ENCODE measurements around the gene ACHE. TPM values are rescaled to one million over a fixed set of nuclear protein-coding genes. Genes with fewer than 3 reads are reported as not detected.
"Not testable (repeated sequence)": the region's sequence is repeated elsewhere in the genome, so short reads cannot be mapped to it uniquely, and the experiment has no call there.

The ACHE gene
- total and polyA plus RNA-seq, 2 donors (not counting 1 experiment from before 2014, with no cell fraction given) = under 0.01 to 0.07 TPM

DNA sequence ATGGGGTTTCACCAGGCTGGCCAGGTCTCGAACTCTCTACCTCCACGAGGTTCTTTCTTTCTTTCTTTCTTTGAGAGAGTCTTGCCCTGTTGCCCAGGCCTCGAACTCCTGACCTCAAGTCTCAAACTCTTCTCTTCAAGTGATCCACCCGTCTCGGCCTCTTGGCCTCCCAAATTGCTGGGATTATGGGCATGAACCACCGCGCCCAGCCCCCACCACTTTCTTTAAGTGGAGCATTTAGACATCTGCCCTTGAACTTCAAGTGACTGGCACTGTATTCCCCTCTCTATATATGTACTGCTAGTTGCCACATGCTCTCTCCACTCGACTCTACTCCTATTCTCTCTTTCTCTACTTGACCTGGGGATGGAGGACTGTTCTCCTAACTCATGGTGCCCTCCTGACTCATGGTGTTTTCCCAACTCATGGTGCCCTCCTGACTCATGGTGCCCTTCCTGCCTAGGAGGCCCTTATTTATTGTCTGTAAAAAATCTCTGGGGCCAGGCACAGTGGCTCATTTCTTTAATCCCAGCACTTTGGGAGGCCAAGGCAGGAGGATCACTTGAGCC, 19.3 kb upstream of the ACHE start:
- DNase-seq (ENCODE audit: low read depth in 2 of 2) = no peak
- no peaks in the 10 kb centered on the region for H3K79me2 ChIP-seq (ENCODE audit: control insufficient read depth, insufficient read depth, low read length)

DNA sequence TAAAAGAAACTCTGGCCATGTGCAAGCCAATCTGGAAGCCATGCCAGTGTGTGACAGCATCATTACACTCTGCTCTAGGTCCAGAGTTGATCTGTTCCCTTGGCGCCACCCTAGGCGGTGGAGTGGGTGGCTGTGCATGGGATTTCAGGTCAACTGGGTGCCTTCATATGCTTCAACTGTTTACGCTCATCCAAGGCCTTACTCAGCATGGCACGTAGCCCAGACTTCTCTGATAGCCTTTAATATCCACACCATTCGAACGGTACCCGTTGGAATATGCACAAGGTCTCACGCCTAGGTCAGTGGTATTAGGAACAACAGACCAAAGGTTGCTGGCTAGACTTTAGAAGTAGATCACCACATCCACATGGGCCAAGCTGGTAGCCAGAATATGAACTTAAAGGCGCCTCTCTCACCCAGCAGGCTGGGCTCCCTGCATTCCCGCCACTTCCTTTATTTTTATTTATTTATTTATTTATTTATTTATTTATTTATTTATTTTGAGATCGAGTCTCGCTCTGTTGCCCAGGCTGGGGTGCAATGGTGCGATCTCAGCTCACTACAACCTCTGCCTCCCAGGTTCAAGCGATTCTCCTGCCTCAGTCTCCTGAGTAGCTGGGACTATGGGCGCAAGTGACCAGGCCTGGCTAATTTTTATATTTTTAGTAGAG, 18.7 kb upstream of the ACHE start:
- Histone ChIP-seq H3K4me2 (ENCODE audit: extremely low read depth, insufficient read depth, low read length) (no peak overlapping the region), H3K36me3 (ENCODE audit: control insufficient read depth, insufficient read depth, low read length) (no peaks in the 10 kb centered on the region), H3K4me1 (ENCODE audit: control insufficient read depth, extremely low read depth, insufficient read depth, low read length) (no peaks in the 10 kb centered on the region), H4K20me1 (ENCODE audit: control insufficient read depth, extremely low read depth, insufficient read depth, low read length) (no peaks in the 10 kb centered on the region), H3K9ac (ENCODE audit: insufficient read depth, low read length) (no peak overlapping the region), H3K27me3 (ENCODE audit: control insufficient read depth, insufficient read depth, low read length) (no peaks in the 10 kb centered on the region), H3K27ac (ENCODE audit: insufficient read depth, low read length) (no peak overlapping the region), H3K9me3 (ENCODE audit: control insufficient read depth, insufficient read depth, low read depth, low read length) (no peaks in the 10 kb centered on the region), H3K4me3 (replicated peaks in 1 of 4; ENCODE audit: control extremely low read depth in 1 of 4, insufficient read depth in 1 of 4, low read depth in 3 of 4, low read length in 4 of 4) (no peak overlapping the region), H3K79me2 (ENCODE audit: control insufficient read depth, insufficient read depth, low read length) (no peaks in the 10 kb centered on the region), H2AFZ (ENCODE audit: low read length) (no peak overlapping the region)
- TF ChIP-seq EZH2 (IDR thresholded peaks at IDR 0.05; ENCODE audit: low read length, missing control alignments) = no peak
- TF ChIP-seq, protein P1, sequence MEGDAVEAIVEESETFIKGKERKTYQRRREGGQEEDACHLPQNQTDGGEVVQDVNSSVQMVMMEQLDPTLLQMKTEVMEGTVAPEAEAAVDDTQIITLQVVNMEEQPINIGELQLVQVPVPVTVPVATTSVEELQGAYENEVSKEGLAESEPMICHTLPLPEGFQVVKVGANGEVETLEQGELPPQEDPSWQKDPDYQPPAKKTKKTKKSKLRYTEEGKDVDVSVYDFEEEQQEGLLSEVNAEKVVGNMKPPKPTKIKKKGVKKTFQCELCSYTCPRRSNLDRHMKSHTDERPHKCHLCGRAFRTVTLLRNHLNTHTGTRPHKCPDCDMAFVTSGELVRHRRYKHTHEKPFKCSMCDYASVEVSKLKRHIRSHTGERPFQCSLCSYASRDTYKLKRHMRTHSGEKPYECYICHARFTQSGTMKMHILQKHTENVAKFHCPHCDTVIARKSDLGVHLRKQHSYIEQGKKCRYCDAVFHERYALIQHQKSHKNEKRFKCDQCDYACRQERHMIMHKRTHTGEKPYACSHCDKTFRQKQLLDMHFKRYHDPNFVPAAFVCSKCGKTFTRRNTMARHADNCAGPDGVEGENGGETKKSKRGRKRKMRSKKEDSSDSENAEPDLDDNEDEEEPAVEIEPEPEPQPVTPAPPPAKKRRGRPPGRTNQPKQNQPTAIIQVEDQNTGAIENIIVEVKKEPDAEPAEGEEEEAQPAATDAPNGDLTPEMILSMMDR (conservative IDR thresholded peaks at IDR 0.05 in 1 of 2, IDR thresholded peaks at IDR 0.05 in 1 of 2; ENCODE audit: low read depth in 1 of 2, low read length in 2 of 2) = no peak
- DNase-seq (ENCODE audit: low read depth in 2 of 2) = no peak

More for the DNA sequence above, 19.3 kb upstream of the ACHE start:
- H3K9me3 ChIP-seq (ENCODE audit: control insufficient read depth, insufficient read depth, low read depth, low read length) = no peaks in the 10 kb centered on the region
- H3K27me3 ChIP-seq (ENCODE audit: control insufficient read depth, insufficient read depth, low read length) = no peaks in the 10 kb centered on the region
- no peaks in the 10 kb centered on the region for H3K36me3 ChIP-seq (ENCODE audit: control insufficient read depth, insufficient read depth, low read length)
- no peak overlapping the region for H3K27ac ChIP-seq (ENCODE audit: insufficient read depth, low read length)
- H3K4me2 ChIP-seq (ENCODE audit: extremely low read depth, insufficient read depth, low read length) = no peak overlapping the region
- H3K4me1 ChIP-seq (ENCODE audit: control insufficient read depth, extremely low read depth, insufficient read depth, low read length) = no peaks in the 10 kb centered on the region
- no peak overlapping the region for H3K9ac ChIP-seq (ENCODE audit: insufficient read depth, low read length)
- H3K4me3 ChIP-seq (replicated peaks in 1 of 4; ENCODE audit: control extremely low read depth in 1 of 4, insufficient read depth in 1 of 4, low read depth in 3 of 4, low read length in 4 of 4) = no peak overlapping the region
- no peak overlapping the region for H2AFZ ChIP-seq (ENCODE audit: low read length)
- no peak for TF ChIP-seq EZH2 (IDR thresholded peaks at IDR 0.05; ENCODE audit: low read length, missing control alignments)
- TF ChIP-seq, protein P1 (conservative IDR thresholded peaks at IDR 0.05 in 1 of 2, IDR thresholded peaks at IDR 0.05 in 1 of 2; ENCODE audit: low read depth in 1 of 2, low read length in 2 of 2) = no peak
- H4K20me1 ChIP-seq (ENCODE audit: control insufficient read depth, extremely low read depth, insufficient read depth, low read length) = no peaks in the 10 kb centered on the region

DNA sequence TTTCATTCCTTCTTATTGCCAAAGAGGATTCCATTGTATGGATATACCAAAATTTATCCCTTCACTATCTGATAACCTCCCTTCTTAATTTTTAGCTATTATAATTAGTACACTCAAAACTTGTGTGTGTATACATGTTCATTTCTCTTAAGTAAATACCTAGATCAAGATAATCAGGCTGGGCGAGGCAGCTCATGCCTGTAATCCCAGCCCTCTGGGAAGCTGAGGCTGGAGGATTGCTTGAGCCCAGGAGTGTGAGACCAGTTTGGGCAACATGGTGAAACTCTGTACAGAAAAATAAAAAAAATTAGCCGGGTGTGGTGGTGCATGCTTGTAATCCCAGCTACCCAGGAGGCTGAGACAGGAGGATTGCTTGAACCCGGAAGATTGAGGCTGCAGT, 15.8 kb upstream of the ACHE start:
- no peaks in the 10 kb centered on the region for H3K9me3 ChIP-seq (ENCODE audit: control insufficient read depth, insufficient read depth, low read depth, low read length)
- DNase-seq (ENCODE audit: low read depth in 2 of 2) = no peak
- no peaks in the 10 kb centered on the region for H3K27me3 ChIP-seq (ENCODE audit: control insufficient read depth, insufficient read depth, low read length)

DNA sequence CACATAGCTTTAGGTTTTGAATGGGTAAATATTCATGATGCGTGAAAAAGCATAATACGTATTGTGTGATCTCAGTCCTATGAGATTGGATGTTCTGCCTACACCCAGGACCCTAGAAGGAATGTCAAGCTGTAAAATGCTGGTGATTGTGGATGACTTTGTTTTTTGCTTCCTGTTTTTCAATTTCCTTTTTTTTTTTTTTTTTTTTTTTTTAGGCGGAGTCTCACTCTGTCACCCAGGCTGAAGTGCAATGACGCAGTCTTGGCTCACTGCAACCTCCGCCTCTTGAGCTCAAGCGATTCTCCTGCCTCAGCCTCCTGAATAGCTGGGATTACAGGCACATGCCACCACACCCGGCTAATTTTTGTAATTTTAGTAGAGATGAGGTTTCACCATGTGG, 14.8 kb upstream of the ACHE start:
- not testable (repeated sequence) for H3K27ac ChIP-seq (ENCODE audit: insufficient read depth, low read length); H3K9ac ChIP-seq (ENCODE audit: insufficient read depth, low read length); H3K4me2 ChIP-seq (ENCODE audit: extremely low read depth, insufficient read depth, low read length)

More for the DNA sequence above, 15.8 kb upstream of the ACHE start:
- no peaks in the 10 kb centered on the region for H3K79me2 ChIP-seq (ENCODE audit: control insufficient read depth, insufficient read depth, low read length)
- H3K9ac ChIP-seq (ENCODE audit: insufficient read depth, low read length) = no peak overlapping the region
- H3K4me2 ChIP-seq (ENCODE audit: extremely low read depth, insufficient read depth, low read length) = no peak overlapping the region
- no peaks in the 10 kb centered on the region for H3K36me3 ChIP-seq (ENCODE audit: control insufficient read depth, insufficient read depth, low read length)
- no peak overlapping the region for H3K4me3 ChIP-seq (replicated peaks in 1 of 4; ENCODE audit: control extremely low read depth in 1 of 4, insufficient read depth in 1 of 4, low read depth in 3 of 4, low read length in 4 of 4)
- H4K20me1 ChIP-seq (ENCODE audit: control insufficient read depth, extremely low read depth, insufficient read depth, low read length) = no peaks in the 10 kb centered on the region
- TF ChIP-seq, protein P1 (conservative IDR thresholded peaks at IDR 0.05 in 1 of 2, IDR thresholded peaks at IDR 0.05 in 1 of 2; ENCODE audit: low read depth in 1 of 2, low read length in 2 of 2) = no peak
- no peak for TF ChIP-seq EZH2 (IDR thresholded peaks at IDR 0.05; ENCODE audit: low read length, missing control alignments)
- no peak overlapping the region for H2AFZ ChIP-seq (ENCODE audit: low read length)
- no peak overlapping the region for H3K27ac ChIP-seq (ENCODE audit: insufficient read depth, low read length)
- H3K4me1 ChIP-seq (ENCODE audit: control insufficient read depth, extremely low read depth, insufficient read depth, low read length) = no peaks in the 10 kb centered on the region

More for the DNA sequence above, 14.8 kb upstream of the ACHE start:
- not testable (repeated sequence) for H4K20me1 ChIP-seq (ENCODE audit: control insufficient read depth, extremely low read depth, insufficient read depth, low read length); H3K36me3 ChIP-seq (ENCODE audit: control insufficient read depth, insufficient read depth, low read length); H3K4me1 ChIP-seq (ENCODE audit: control insufficient read depth, extremely low read depth, insufficient read depth, low read length); H3K79me2 ChIP-seq (ENCODE audit: control insufficient read depth, insufficient read depth, low read length); H3K27me3 ChIP-seq (ENCODE audit: control insufficient read depth, insufficient read depth, low read length); DNase-seq (ENCODE audit: low read depth in 2 of 2); H3K4me3 ChIP-seq (replicated peaks in 1 of 4; ENCODE audit: control extremely low read depth in 1 of 4, insufficient read depth in 1 of 4, low read depth in 3 of 4, low read length in 4 of 4); H3K9me3 ChIP-seq (ENCODE audit: control insufficient read depth, insufficient read depth, low read depth, low read length); H2AFZ ChIP-seq (ENCODE audit: low read length)
